ENCODE results near the gene SMPD3. TPM values are rescaled to one million over a fixed set of nuclear protein-coding genes. Genes with fewer than 3 reads are reported as not detected.

SMPD3 gene
- total and polyA plus RNA-seq, 2 experiments from 2014 or later = 0.57 to 0.83 TPM

GRCh38 chr16:68358951-68359350, 89.4 kb downstream of the SMPD3 start (continued):
- TF ChIP-seq ZNF462 (CRISPR knock-in tag; IDR thresholded peaks at IDR 0.05) = no peak
- no peak for TF ChIP-seq NANOG (IDR thresholded peaks at IDR 0.05; ENCODE audit: borderline replicate concordance)
- TF ChIP-seq REST (IDR thresholded peaks at IDR 0.05; ENCODE audit: unreplicated experiment) = no peak
- no peak for TF ChIP-seq JUNB (IDR thresholded peaks at IDR 0.05; ENCODE audit: unreplicated experiment)
- no peak for TF ChIP-seq STAT1 (IDR thresholded peaks at IDR 0.05; ENCODE audit: unreplicated experiment)
- no peak for TF ChIP-seq CTCF (conservative IDR thresholded peaks at IDR 0.05; ENCODE audit: low read depth in 2 of 2)
